GM10847 (cell line): Measurements from ENCODE around the gene FRAT1.

Experiments
- POLR2A ChIP-seq: IDR thresholded peaks from 2 replicates; pipeline ENCODE4 v1.6.1; 2011; ENCODE audit not compliant: insufficient read length; ENCODE audit errors: extremely low read depth

The FRAT1 gene

DNA sequence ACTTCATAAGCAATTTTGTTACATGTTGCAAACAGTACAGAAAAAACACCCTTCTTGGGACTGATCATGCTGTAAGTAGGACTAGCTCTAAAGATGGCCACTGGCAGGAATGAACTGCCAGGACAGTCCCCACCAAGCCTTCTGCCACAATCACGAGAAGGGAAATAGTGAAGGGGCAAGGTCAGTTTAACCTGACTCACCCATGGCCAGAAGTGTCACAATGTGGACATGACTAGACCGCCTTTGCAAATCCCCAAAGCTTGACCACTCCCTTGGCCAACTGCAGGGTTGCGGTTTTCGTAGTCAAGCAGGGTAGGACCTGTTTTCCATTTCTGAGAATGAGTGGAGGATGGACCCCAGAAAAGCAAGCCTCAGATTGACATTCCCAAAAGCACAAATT, 34.9 kb downstream of the FRAT1 start:
- no peak for TF ChIP-seq POLR2A

DNA sequence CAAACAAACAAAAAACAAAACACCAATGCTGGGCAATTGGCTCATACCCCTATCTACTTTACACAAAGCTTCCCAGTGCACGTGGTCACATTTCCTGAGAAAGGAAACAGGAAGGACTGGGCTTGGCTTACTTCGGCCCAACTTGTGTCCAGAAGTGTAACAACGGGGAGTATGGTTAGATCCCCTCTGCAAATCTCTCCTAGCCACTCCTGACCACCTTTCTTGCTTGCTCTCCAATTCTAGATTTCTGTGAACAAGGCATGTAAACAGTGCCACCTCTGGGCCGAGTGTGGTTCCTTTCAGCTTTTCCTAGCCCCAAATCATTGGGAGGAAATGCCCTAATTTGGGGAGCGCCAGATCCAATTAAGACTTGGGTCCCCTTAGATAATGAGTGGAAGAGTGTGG, 36.5 kb downstream of the FRAT1 start:
- TF ChIP-seq POLR2A: no peak

DNA sequence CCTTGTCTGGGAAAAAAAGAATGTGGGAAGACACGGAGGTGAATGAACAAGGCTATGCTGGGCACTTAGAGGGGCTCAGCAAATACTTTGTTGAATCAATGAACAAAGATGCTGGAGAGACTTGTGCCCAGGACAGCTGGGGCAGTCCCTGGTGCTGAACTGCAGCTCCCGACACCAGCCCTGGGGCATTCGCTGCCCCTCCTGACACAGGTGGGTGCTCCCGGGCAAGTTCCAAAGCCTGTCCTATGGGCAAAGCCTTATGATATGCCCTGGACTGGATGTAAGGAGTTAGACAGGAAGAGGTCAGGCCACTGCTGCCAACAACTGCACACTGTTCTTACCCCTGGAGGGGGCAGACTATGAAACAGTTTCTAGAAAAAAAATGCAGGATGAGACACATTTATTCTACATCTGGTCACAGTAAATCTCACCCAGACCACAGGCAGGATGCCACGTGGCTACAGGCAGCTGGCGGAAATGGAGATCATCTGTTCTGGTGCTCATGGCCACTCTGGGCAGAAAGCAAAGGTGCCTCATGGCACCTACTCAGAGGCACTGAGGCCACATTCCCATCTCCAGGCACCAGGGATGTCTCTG, 37.3 kb downstream of the FRAT1 start:
- no peak for TF ChIP-seq POLR2A

DNA sequence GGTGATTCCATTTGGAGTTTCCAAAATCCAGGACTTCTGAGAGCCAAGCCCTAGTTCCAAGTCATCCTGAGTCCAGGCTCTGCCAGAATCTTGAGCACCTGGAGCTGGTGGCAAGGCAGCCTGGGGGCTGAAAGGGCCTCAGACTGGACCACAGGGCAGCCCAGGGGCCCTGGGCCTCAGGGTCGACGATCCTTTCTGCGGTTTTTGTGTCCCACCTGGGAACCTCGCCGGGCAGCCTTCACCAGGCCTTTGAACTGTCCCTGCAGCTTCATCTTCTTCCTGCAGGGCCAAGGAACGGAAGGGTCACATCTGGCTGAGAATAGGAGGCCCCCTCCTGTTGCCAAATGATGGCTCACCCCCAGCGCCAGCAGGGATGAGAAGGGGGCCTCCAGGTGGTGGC, 37.8 kb downstream of the FRAT1 start:
- TF ChIP-seq POLR2A: no peak

DNA sequence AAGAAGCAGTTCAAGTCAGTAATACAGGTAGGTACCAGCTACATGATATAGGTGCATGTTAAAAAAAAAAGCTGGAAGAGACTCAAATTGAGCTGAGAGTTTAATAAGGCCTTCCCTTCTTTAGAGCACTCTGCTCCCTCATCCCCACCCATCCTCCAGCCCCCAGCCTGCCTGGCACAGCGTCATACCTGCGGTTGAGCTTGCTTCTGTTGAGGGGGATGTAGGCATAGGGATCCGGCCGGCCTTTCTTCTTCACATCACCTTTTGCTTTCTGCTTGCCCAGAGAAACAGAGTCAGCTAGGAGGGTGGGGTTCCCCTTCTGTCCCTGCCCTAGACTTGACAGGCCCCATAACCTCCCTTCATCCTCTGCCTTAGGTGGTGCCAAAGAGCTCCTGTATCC, 39.3 kb downstream of the FRAT1 start:
- TF ChIP-seq POLR2A: no peak

DNA sequence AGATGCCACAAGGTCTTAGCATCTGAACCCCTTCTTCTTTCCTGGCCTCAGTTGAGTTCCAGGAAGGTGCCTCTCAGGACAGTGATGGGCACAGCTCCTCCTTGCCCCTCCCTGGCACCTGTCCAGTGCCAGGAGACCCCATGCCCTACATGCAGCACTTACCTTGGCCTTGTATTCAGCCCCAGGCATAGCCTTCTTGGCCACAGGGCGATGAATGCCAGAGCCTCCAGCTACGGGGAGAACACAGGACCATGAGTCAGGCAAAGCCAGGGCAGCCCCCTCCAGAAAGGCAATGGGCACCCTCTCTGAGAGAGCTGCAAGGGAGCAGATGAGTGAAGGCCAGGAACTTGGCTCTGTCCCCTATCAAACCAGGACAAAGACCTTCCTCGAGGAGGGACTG, 39.7 kb downstream of the FRAT1 start:
- TF ChIP-seq POLR2A: no peak

DNA sequence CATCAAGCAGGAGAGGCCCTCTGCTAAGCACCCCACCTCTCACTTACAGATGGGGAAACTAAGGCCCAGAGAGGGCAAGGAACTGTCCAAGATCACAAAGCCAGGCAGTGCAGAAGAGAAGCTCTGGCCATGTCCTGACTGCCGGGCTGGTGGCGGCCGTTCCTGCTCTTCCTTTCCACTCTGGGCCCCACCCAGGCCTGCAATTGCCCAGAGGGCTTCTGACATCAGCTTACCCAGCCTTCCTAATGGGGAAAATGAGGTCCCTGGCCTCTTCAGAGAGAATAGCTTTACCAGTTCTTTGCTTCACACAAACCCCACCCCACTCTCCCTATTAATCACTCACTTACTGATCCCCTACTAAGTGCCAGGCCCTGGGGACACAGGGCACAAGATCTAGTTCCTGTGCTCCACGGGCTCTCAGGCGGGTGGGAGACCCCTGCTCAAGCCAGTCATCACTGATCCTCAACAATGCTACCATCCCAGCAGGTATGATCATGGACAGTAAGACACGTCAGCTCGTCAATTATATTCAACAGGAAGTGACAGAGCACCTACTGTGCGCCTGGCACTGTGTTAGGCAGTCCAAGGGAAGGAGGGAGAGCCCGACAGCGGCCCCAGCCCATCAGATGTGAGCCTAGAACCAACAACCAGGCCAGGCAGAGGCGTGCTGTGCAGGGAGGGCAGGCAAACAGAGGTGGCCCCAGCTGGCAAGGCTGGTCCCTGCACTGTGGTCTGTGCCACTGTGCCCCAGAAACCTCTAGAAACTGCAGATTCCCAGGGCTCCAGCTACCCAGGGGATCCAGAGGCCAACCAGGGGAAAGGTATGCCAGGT, 41.9 kb downstream of the FRAT1 start:
- no peak for TF ChIP-seq POLR2A

DNA sequence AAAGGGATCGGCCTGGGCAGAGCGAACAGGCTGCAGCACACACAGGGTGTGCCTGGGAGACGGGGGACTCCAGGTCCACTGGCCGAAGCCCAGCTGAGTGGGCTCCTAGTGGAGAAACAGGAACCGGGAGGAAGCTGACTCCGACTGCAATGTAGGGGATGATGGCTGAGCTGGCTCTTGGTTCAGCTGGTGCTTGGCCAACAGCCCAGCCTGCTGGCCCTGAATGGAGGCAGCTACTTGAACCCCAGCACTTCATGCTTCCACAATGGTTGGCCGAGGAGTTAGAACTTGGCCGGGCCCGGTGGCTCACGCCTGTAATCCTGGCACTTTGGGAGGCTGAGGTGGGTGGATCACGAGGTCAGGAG, 42.4 kb downstream of the FRAT1 start:
- no peak for TF ChIP-seq POLR2A

DNA sequence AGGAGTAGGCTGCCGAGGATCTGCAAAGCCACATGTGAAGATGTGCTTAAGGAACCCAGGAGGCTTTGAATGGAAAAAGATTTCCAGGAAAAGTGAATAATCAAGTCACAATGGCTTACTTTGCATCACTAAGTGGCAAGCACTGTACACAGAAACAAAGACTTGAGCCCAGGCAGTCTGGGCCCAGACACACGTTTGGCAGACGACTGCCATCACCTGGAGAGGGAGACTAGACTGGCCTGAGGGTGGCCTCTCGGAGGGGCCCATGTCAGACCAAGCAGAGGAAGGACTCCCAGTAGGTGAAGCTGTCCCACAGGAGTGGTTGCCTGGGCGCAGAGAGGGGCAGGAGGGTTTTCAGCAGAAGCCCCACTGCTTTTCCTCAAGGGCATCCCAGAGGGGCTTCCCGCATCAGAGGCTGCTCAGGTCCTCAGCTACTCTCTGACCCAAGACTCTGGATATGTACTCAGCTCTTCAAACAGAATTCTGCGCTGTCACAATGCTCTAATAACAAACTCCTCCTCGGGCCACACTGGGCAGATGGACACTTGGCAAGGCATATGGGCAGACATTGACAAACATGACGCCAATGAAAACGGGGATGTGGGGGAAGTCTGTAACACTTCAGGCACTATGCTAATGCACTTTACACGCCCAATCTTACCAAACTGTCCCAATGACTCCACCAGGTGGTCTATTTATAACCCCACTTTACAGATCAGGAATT, 43.4 kb downstream of the FRAT1 start:
- no peak for TF ChIP-seq POLR2A

DNA sequence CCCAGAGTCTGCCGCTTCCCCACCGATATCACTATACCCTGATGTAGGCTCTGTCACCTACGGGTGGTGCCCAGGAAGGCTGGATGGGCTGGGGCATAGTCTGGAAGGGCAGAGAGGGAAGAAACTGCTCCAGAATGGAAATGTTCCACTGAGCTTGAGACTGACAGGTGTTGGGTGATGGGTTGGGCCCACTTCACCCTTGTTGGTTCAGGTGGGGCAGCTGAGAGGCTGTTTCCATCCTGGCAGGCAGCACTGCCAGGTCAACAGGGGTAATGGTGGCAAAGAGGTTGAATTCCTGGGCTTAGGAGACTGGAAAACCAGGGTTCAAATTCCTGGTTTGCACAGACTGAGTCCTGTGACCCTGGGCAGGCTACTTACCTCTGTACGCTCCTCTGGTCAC, 44.0 kb downstream of the FRAT1 start:
- TF ChIP-seq POLR2A: no peak

DNA sequence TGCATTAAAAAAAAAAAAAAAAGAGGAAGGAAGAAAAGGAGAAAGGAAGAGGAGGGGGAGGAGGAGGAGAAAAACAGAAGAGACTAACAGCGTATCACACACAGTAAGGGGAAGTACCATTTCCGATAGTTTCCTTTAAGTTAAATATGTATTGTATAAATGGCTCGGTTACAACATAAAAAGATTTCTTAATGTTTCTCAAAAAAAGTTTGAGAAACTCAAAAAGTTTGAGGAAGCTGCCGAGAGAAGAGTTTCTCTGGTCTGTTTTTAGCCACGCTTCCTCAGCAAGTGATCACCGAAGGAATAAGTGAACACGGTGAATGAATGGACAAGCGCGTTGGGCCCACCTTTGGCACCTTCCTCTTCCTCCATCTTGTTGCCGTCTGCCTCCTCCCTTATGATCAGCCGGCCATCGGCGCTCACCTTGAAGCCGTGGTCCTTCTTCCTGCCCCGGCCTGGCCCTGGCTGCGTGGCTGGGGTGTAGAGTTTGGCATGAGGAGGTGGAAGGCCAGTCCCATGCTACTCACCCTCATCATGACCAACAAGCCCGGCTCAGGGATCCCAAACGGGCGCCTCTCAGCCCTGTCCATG, 46.8 kb downstream of the FRAT1 start:
- TF ChIP-seq POLR2A: no peak

DNA sequence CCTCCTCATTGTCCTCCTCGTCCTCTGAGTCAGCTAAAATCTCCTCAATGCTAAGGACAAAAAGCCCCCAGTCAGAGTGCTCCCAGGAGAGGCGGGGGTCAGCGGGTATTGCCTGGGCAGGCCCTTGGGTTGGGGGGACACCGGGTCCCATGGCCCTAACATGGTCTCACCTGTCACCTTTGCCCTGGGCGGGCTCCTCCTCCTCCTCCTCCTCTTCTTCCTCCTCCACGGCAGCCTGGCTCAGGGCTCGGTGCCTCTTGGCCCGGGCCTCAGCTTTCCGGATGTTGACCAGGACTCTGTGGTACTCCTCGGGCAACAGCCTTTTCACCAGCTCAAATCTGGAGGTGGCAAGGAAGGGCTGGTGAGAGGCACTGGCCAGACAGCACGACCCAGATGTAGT, 47.5 kb downstream of the FRAT1 start:
- no peak for TF ChIP-seq POLR2A

DNA sequence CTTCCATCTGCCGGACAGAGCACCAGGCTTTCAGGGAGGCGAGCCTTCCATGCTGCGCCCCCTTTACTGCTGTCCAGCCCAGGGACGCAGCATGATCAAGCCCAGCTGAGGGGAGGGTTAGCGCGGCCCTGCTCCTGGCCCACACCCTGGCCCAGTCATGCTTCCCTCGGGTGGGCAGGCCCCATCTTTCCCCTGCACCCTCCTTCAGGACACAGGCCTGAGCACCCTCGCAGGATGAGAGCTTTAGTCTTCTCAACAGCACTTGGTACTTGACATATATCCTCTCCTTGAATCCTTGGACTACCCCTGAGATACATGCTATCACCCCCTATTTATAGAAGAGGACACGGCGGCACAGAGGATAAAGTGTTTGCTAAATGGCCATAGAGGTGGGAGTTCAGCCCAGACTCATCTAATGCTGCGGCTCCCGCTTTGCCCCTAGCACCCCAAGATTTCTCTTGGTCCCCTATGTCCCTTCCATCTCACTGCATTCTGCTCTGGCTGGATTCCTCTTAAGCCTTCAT, 48.1 kb downstream of the FRAT1 start:
- TF ChIP-seq POLR2A: no peak
